ENCODE data around the gene KRTAP5-3. TPM values are rescaled to one million over a fixed set of nuclear protein-coding genes. Genes with fewer than 3 reads are reported as not detected.

The KRTAP5-3 gene
- total and polyA plus RNA-seq, 2 of the 8 experiments (the other 6 are each of a cell fraction or from before 2014, with no cell fraction given): not detected

GRCh38 chr11:1632053-1632714 lies 23.9 kb upstream of the KRTAP5-3 start:
- Histone ChIP-seq H4K91ac (replicated peaks; ENCODE audit: insufficient read length, low read length) (no peak overlapping the region), H3K9me3 (ENCODE audit: insufficient read depth in 2 of 2, low read depth in 1 of 2, low read length in 1 of 2) (no peaks in the 10 kb centered on the region), H3K23ac (ENCODE audit: insufficient read length) (no peak overlapping the region), H3K23me2 (ENCODE audit: low read depth, low read length) (no peaks in the 10 kb centered on the region), H3K4me1 (replicated peaks in 1 of 4; ENCODE audit: control insufficient read depth in 3 of 4, insufficient read depth in 4 of 4, low read length in 3 of 4) (peaks cover 0 to 4% (median 1%) of the 10 kb centered on the region in 4 experiments; a peak in 4 of 7 replicates), H2BK120ac (replicated peaks; ENCODE audit: low read depth, low read length) (no peak overlapping the region), H3K4ac (replicated peaks; ENCODE audit: insufficient read length, low read depth, low read length) (no peak overlapping the region), H3K36me3 (ENCODE audit: control insufficient read depth in 2 of 4, insufficient read depth in 4 of 4, low read length in 3 of 4) (no peaks in the 10 kb centered on the region), H3K9ac (replicated peaks in 1 of 4; ENCODE audit: extremely low read depth in 1 of 4, low read depth in 3 of 4, low read length in 3 of 4) (no peak overlapping the region), H3K27ac (ENCODE audit: low read depth, low read length) (no peak overlapping the region), H2BK12ac (ENCODE audit: low read depth, low read length) (no peak overlapping the region), H2BK20ac (ENCODE audit: low read length) (no peak overlapping the region), H3K4me2 (ENCODE audit: insufficient read depth in 1 of 2, low read depth in 2 of 2, low read length in 2 of 2) (no peak overlapping the region), H4K20me1 (replicated peaks in 1 of 2; ENCODE audit: control insufficient read depth in 1 of 2, insufficient read depth in 2 of 2, low read length in 2 of 2) (peaks cover 0 to 2% of the 10 kb centered on the region in 2 experiments), H3K27me3 (replicated peaks in 1 of 4; ENCODE audit: control insufficient read depth in 3 of 4, extremely low read depth in 1 of 4, insufficient read depth in 3 of 4, low read length in 3 of 4) (peaks cover 0 to 15% (median 3%) of the 10 kb centered on the region in 4 experiments; a peak in 5 of 7 replicates), H2AFZ (ENCODE audit: low read length) (no peak overlapping the region), H2AK5ac (ENCODE audit: low read depth, low read length) (no peak overlapping the region), H3K56ac (replicated peaks; ENCODE audit: insufficient read length, low read depth, low read length) (no peak overlapping the region), H3K79me1 (ENCODE audit: low read depth, low read length) (no peaks in the 10 kb centered on the region), H2BK15ac (ENCODE audit: low read length) (no peak overlapping the region), H2BK5ac (ENCODE audit: low read depth, low read length) (no peak overlapping the region), H3K14ac (ENCODE audit: insufficient read length) (no peak overlapping the region), H3K79me2 (ENCODE audit: control insufficient read depth in 1 of 2, insufficient read depth in 2 of 2, low read length in 2 of 2) (no peaks in the 10 kb centered on the region), H4K8ac (ENCODE audit: extremely low read depth, insufficient read depth, low read length) (no peak overlapping the region), H3K18ac (ENCODE audit: extremely low read depth, low read length) (no peak overlapping the region), H3K4me3 (ENCODE audit: extremely low read depth in 1 of 4, insufficient read depth in 2 of 4, low read depth in 3 of 4, low read length in 4 of 4) (no peak overlapping the region), H4K5ac (ENCODE audit: insufficient read length, low read depth, low read length) (no peak overlapping the region)
- no peak for DNase-seq (ENCODE audit: low read depth in 1 of 2, low spot score in 2 of 2)
- ChIA-PET POLR2A (ENCODE audit: partially characterized antibody) (no interaction called here), CTCF (ENCODE audit: partially characterized antibody) (interaction anchor here (0.8 to 6.3 kb wide), 7 partner anchors 8 to 201 kb away, joined by 3 to 43 read pairs (median 6); partner anchors contain the start of gene KRTAP5-2)
- no peak for FAIRE-seq
- no peak for TF ChIP-seq RBBP5 (IDR thresholded peaks at IDR 0.05; ENCODE audit: borderline replicate concordance, low read depth, low read length)
- no peak for TF ChIP-seq SAP30 (IDR thresholded peaks at IDR 0.05; ENCODE audit: insufficient read depth, insufficient replicate concordance, low read length)
- TF ChIP-seq SIN3A (conservative IDR thresholded peaks at IDR 0.05 in 1 of 2, IDR thresholded peaks at IDR 0.05 in 1 of 2; ENCODE audit: low read depth in 1 of 2, low read length in 2 of 2): no peak
- no peak for TF ChIP-seq SUZ12 (IDR thresholded peaks at IDR 0.05; ENCODE audit: low read length)
- 82% methylated on average over 11 of the region's 11 CpGs; no CpG with 5 or more reads in 1 of the 2 experiments for WGBS, 2 experiments (ENCODE audit: extremely low coverage in 1 of 2, insufficient coverage in 1 of 2, insufficient read length in 1 of 2, insufficient replicate concordance in 2 of 2, low coverage in 1 of 2, low lambda C conversion rate in 2 of 2, missing lambda C conversion rate in 1 of 2)

All from H1 (cell line).